Stomach (tissue), 4 donors: ENCODE data around the gene C4orf50.

Experiments
- POLR2A ChIP-seq, 4 donors: fragments of 450-650 bp; IDR thresholded peaks; one replicate each; pipeline ENCODE4 v1.6.1; 2016; ENCODE audit warnings: antibody characterized with exemption in 4 of 4, control low read depth in 2 of 4, mild to moderate bottlenecking in 1 of 4, moderate library complexity in 1 of 4
- POLR2AphosphoS5 ChIP-seq, 3 donors: sonication (generic); formaldehyde crosslinking; IDR thresholded peaks; one replicate each; pipeline ENCODE4 v1.6.1; 2016; ENCODE audit warnings: antibody characterized with exemption in 3 of 3
- TF ChIP-seq, protein P1 (sequence below), 7 experiments: fragments of 450-650 bp in 4 of 7; fragments of 200-600 bp in 3 of 7; sonication (generic) in 3 of 7; IDR thresholded peaks; one replicate each; pipeline ENCODE4 v1.5.1; 2016 to 2019; ENCODE audit warnings: antibody characterized with exemption in 7 of 7, control low read depth in 2 of 7, mild to moderate bottlenecking in 1 of 7

GRCh38 chr4:5963611-5964010 is 54.6 kb downstream of the C4orf50 start:
- TF ChIP-seq POLR2A (IDR thresholded peaks at IDR 0.05): no peak
- TF ChIP-seq, protein P1, sequence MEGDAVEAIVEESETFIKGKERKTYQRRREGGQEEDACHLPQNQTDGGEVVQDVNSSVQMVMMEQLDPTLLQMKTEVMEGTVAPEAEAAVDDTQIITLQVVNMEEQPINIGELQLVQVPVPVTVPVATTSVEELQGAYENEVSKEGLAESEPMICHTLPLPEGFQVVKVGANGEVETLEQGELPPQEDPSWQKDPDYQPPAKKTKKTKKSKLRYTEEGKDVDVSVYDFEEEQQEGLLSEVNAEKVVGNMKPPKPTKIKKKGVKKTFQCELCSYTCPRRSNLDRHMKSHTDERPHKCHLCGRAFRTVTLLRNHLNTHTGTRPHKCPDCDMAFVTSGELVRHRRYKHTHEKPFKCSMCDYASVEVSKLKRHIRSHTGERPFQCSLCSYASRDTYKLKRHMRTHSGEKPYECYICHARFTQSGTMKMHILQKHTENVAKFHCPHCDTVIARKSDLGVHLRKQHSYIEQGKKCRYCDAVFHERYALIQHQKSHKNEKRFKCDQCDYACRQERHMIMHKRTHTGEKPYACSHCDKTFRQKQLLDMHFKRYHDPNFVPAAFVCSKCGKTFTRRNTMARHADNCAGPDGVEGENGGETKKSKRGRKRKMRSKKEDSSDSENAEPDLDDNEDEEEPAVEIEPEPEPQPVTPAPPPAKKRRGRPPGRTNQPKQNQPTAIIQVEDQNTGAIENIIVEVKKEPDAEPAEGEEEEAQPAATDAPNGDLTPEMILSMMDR (IDR thresholded peaks at IDR 0.05): no peak
- TF ChIP-seq POLR2AphosphoS5 (IDR thresholded peaks at IDR 0.05): no peak
